ENCODE results near the gene STON2.

STON2 gene

DNA sequence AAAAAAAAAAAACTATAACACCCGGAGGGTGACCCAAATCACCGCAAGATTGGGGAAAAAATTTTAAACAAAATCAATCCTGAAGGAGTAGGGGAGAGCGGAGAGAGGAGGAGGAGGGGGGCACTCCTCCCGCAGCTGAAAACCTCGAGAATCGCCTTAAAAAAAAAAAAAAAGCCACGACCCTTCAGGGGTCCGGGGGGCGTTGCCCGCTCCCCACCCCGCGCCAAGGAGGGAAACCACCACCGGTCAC, 179.6 kb downstream of the STON2 start:
- no peak for DNase-seq

GRCh38 chr14:81219759-81220579, 180.2 kb downstream of the STON2 start:
- peak; percentile 54 for DNase-seq

- DNase-seq: peak; percentile 96
Observed at GRCh38 chr14:81219210-81219758, 180.8 kb downstream of the STON2 start.

DNA sequence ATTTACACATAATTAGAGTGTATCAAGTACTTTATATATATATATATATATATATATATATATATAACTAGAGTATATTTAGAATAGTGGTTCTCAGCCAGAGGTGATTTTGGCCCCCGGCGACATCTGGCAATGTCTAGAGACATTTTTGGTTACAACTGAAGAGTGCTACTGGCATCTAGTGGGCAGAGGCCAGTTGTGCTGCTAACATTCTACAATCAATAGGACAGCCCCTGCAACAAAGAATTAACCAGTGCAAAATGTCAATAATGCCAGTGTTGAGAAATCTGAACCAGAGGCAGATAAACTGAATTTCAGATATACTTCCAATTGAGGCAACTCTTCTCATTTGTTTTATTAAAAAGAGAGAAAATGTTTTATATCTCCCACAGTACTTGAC, 188.3 kb downstream of the STON2 start:
- no peak for DNase-seq

Measured in femur (tissue), 1 donor.